ENCODE results near the gene CCDC12. TPM values are rescaled to one million over a fixed set of nuclear protein-coding genes. Genes with fewer than 3 reads are reported as not detected.

Gene CCDC12
- total and polyA plus RNA-seq, 9 of the 15 experiments (the other 6 are each of a cell fraction or from before 2014, with no cell fraction given), result 8.9 to 201 (median 86.9) TPM

GRCh38 chr3:47010910-47011309 is 34.4 kb upstream of the CCDC12 start (continued):
- no peak for TF ChIP-seq ZNF318 (IDR thresholded peaks at IDR 0.05; ENCODE audit: borderline replicate concordance in 1 of 2, low read depth in 1 of 2)
- no peak for TF ChIP-seq FOS (IDR thresholded peaks at IDR 0.05; ENCODE audit: extremely low read depth, insufficient read length)
- TF ChIP-seq ZNF449 (CRISPR knock-in tag; IDR thresholded peaks at IDR 0.05), result no peak
- TF ChIP-seq POLR2B (IDR thresholded peaks at IDR 0.05; ENCODE audit: low read depth, partially characterized antibody), result no peak
